HG03469 (cell line): ENCODE measurements around the gene HIF1A.

Experiments used
- ATAC-seq: cut with Tn5 transposase; IDR thresholded peaks from one replicate; pipeline ENCODE4 v1.9.1; 2021; ENCODE audit warnings: mild to moderate bottlenecking, moderate library complexity, moderate number of reproducible peaks; ENCODE audit not compliant: unreplicated experiment

Gene HIF1A

GRCh38 chr14:61769893-61770292 is 74.6 kb downstream of the HIF1A start:
- no peak for ATAC-seq

- no peak for ATAC-seq
Observed at GRCh38 chr14:61774861-61775260, 79.5 kb downstream of the HIF1A start.

- no peak for ATAC-seq
Observed at GRCh38 chr14:61780125-61780524, 84.8 kb downstream of the HIF1A start.

- no peak for ATAC-seq
Observed at GRCh38 chr14:61797309-61797708, 102.0 kb downstream of the HIF1A start.
